HepG2 (cell line): ENCODE data around the gene BRD3. TPM values are rescaled to one million over a fixed set of nuclear protein-coding genes. Genes with fewer than 3 reads are reported as not detected.

Experiments used
- FOXK2 ChIP-seq: fragments of 450-650 bp; IDR thresholded peaks from 2 replicates; pipeline ENCODE4 v1.6.1; 2016
- IRF1 ChIP-seq: sonication (generic); formaldehyde crosslinking; IDR thresholded peaks from 2 replicates; pipeline ENCODE4 v1.4.0; 2020; ENCODE audit warnings: low read depth, mild to moderate bottlenecking, missing genetic modification reagents
- KMT2A ChIP-seq: sonication (generic); formaldehyde crosslinking; IDR thresholded peaks from 2 replicates; pipeline ENCODE4 v1.4.0; 2020; ENCODE audit warnings: missing genetic modification reagents
- MAZ ChIP-seq, 2 experiments: sonication (generic) in 1 of 2; formaldehyde crosslinking in 1 of 2; IDR thresholded peaks; 2 replicates each; pipeline versions ENCODE4 v1.5.0 to v1.6.1; 2012 to 2020; ENCODE audit warnings: low read depth in 2 of 2, mild to moderate bottlenecking in 2 of 2, borderline replicate concordance in 1 of 2, improper control_type of control experiment in 1 of 2, low read length in 1 of 2, missing genetic modification reagents in 1 of 2, moderate library complexity in 1 of 2
- MIER3 ChIP-seq: IDR thresholded peaks from 2 replicates; pipeline ENCODE4 v1.6.1; 2016; ENCODE audit warnings: missing compliant biosample characterization, borderline replicate concordance
- PITX1 ChIP-seq: sonication (generic); formaldehyde crosslinking; IDR thresholded peaks from 2 replicates; pipeline ENCODE4 v1.5.1; 2020; ENCODE audit warnings: mild to moderate bottlenecking, missing genetic modification reagents
- SRSF1 ChIP-seq: fragments of 200-400 bp; formaldehyde crosslinking; optimal IDR thresholded peaks from 2 replicates; pipeline ENCODE3; 2017; ENCODE audit warnings: mild to moderate bottlenecking, low read depth, low read length, moderate library complexity
- TEF ChIP-seq: sonication (generic); formaldehyde crosslinking; IDR thresholded peaks from 2 replicates; pipeline ENCODE4 v1.5.0; 2020; ENCODE audit warnings: missing genetic modification reagents
- TSC22D2 ChIP-seq: sonication (generic); formaldehyde crosslinking; IDR thresholded peaks from 2 replicates; pipeline ENCODE4 v1.5.1; 2020; ENCODE audit warnings: missing genetic modification reagents, mild to moderate bottlenecking, borderline replicate concordance
- ZBTB8A ChIP-seq: sonication (generic); formaldehyde crosslinking; IDR thresholded peaks from 2 replicates; pipeline ENCODE4 v1.4.0; 2020; ENCODE audit warnings: mild to moderate bottlenecking, low read depth, missing genetic modification reagents, borderline replicate concordance
- ZNF142 ChIP-seq: sonication (generic); formaldehyde crosslinking; IDR thresholded peaks from 2 replicates; pipeline ENCODE4 v1.4.0; 2020; ENCODE audit warnings: missing genetic modification reagents
- ZNF3 ChIP-seq: IDR thresholded peaks from 2 replicates; pipeline ENCODE4 v1.7.0; 2017; ENCODE audit warnings: inconsistent platforms
- ZNF496 ChIP-seq: sonication (generic); formaldehyde crosslinking; IDR thresholded peaks from 2 replicates; pipeline ENCODE4 v1.8.1; 2023; ENCODE audit warnings: mild to moderate bottlenecking, moderate library complexity, missing genetic modification reagents; ENCODE audit not compliant: insufficient replicate concordance
- ZNF687 ChIP-seq: sonication (generic); formaldehyde crosslinking; IDR thresholded peaks from 2 replicates; pipeline ENCODE4 v1.5.1; 2020; ENCODE audit warnings: mild to moderate bottlenecking, missing genetic modification reagents, moderate library complexity
- ZNF792 ChIP-seq: IDR thresholded peaks from 2 replicates; pipeline ENCODE4 v1.6.1; 2016
- ZNF841 ChIP-seq: sonication (generic); formaldehyde crosslinking; IDR thresholded peaks from 2 replicates; pipeline ENCODE4 v1.8.1; 2023; ENCODE audit warnings: missing genetic modification reagents, borderline replicate concordance
- ZNF878 ChIP-seq: sonication (generic); formaldehyde crosslinking; IDR thresholded peaks from 2 replicates; pipeline ENCODE4 v1.8.1; 2023; ENCODE audit warnings: mild to moderate bottlenecking, missing genetic modification reagents, moderate library complexity
- polyA plus RNA-seq, 8 experiments: library from polyadenylated mRNA; depleted of rRNA in 3 of 8; stranded (reverse) in 7 of 8; unstranded in 1 of 8; fragments of >200 nt; fragmentation: Illumina TruSeq in 4 of 8; extraction: Trizol in 4 of 8; gene quantifications; 2 replicates each; pipeline versions ENCODE4 v1.2.1 to v1.2.3, GENCODE V29; 2011 to 2016; ENCODE audit warnings: low read depth in 4 of 8, missing spikeins in 1 of 8, mixed read lengths in 1 of 8; ENCODE audit not compliant: insufficient read depth in 1 of 8
- total RNA-seq, 5 experiments: library from RNA; depleted of rRNA; stranded (reverse); fragments of >200 nt; fragmentation: Illumina TruSeq; extraction: Trizol; gene quantifications; 2 replicates each; pipeline ENCODE4 v1.2.3, GENCODE V29; 2016; ENCODE audit warnings: low read depth in 1 of 5

The BRD3 gene
- total and polyA plus RNA-seq, 2 of the 13 experiments (the other 11 are each of a cell fraction or from before 2014, with no cell fraction given): 5.9 to 12.9 TPM

- TF ChIP-seq ZNF142 (no peak), MAZ (IDR thresholded peaks at IDR 0.05; ENCODE audit: borderline replicate concordance, low read depth, low read length) (peak; percentile 41; the same call in 1 of the 2 replicates), MAZ (CRISPR knock-in tag; IDR thresholded peaks at IDR 0.05; ENCODE audit: low read depth) (peak; percentile 72), ZNF841 (no peak), ZNF496 (CRISPR knock-in tag) (no peak), FOXK2 (no peak), ZNF3 (CRISPR knock-in tag) (no peak), PITX1 (CRISPR knock-in tag) (peak; percentile 11; the same call in 1 of the 2 replicates), ZNF687 (CRISPR knock-in tag) (peak; percentile 82), MIER3 (no peak), ZNF792 (CRISPR knock-in tag) (no peak; the same call in 1 of the 2 replicates), TSC22D2 (0 out of 2 replicates have a peak, but pooled peaks have one; percentile 38), TEF (CRISPR knock-in tag) (no peak), KMT2A (no peak), SRSF1 (no peak), ZNF878 (no peak), IRF1 (no peak), ZBTB8A (CRISPR knock-in tag) (no peak)
Observed at GRCh38 chr9:133992780-133993634, 74.8 kb downstream of the BRD3 start (continued).
